Stimulated activated CD8-positive, alpha-beta memory T cell treated with anti-CD3 and anti-CD28 coated beads, Interleukin-2, amount 100 ng/mL, for 48 hours (primary cell): ENCODE data around the gene CLN5.
"Not testable (repeated sequence)": the region's sequence is repeated elsewhere in the genome, so short reads cannot be mapped to it uniquely, and the experiment has no call there.

ENCODE experiments used
- DNase-seq, 2 donors: peaks; one replicate each; pipeline ENCODE4 v3.0.0-alpha.2; 2020; ENCODE audit warnings: low read depth in 2 of 2

Gene CLN5

DNA sequence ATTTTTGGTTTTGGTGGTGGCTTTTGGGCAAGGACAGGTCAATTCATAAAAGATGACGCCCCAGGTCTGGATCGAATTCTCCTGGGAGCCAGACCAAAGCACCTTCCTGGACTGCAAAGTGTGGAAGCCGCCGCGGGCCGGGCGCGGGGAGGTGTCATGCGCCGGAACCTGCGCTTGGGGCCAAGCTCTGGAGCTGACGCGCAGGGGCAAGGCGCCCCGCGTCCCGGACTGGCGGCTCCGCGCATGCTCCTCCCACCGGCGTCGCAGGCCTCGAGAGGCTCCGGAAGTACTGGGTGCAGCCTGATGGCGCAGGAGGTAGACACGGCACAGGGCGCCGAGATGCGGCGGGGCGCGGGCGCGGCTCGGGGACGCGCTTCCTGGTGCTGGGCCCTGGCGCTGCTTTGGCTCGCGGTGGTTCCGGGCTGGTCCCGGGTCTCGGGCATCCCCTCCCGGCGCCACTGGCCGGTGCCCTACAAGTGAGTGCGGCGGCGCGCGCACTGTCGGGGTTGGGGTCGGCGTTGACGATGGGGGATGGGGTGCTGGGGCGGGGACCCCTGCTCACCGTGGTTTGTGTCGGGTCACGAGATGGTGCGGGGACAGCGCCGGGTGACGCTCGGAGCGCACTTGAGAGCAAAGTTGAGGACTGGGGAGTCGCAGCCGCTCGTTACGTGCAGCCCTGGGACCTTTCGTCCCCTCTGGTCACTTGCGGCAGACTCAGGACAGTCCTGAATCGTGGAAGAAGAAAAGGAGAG is at the start of gene CLN5:
TSS of gene CLN5 (plus strand) at position 286 of the 752 bp plus-strand sequence. CDS start at position 304, 18 bp downstream.
- DNase-seq, result peak; percentile 84 to 90

DNA sequence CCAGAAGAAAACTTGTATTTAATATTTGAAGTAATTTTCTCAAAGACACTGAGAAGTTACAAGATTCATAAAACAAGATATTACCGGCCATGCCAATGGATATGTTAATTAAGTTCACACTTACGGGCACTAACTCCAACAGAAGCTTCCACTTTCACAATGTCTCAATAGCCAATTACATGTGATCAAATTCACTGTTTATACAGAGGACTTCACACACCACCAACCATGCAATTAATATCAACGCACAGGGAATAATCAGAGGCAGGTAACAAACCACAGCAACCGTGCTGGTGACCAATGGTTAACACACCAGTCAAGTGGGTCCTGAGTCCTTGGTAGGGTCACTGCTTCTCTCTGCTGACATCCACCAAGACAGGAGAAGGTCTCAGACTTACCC is 49.5 kb upstream of the CLN5 start:
- DNase-seq, result no peak

GRCh38 chr13:76943646-76944045 is 48.2 kb upstream of the CLN5 start:
- DNase-seq, result no peak

GRCh38 chr13:76944456-76944855 is 47.4 kb upstream of the CLN5 start:
- no peak for DNase-seq

DNA sequence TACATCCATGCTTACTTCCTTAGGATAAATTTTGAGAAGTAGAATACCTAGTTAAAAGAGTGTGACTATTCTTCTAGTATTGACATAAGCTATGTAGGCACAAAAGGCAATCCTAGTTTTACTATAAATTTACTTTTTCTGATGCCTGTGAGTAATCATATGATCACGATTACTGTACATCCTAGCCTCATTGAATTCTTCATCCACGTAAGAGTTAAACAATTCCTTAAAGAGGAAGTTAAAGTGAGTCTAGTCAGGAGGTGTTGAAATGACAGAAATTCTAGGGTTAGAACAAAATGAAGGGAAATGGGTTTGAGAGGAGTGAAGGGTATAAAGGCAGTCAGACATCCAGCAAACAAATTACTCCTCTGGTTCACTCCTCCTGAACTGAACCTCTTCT is 43.7 kb upstream of the CLN5 start, which contains the start of gene ACOD1:
TSS of gene ACOD1 (plus strand) at position 363 of the 400 bp plus-strand sequence. CDS start 48 bp downstream, outside the sequence.
- DNase-seq, result no peak

DNA sequence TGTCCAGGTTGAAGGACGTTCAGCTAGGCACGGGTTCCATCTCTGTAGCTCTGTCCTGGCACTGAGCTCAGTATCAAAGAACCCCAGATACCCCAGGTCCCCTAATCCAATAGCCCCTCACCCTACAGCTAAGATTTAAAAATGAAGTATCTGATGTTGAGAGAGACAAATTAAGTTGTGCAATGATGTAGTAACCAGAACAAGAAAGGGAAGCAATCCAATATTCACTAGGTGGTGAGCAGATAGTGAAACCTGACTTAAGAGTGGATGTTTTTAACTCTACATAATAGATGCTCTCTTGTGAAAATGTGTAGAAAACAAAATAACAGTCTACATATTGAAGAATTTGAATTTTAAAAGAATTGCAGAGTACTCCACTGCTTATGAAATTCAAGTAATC is 41.8 kb upstream of the CLN5 start:
- no peak for DNase-seq

DNA sequence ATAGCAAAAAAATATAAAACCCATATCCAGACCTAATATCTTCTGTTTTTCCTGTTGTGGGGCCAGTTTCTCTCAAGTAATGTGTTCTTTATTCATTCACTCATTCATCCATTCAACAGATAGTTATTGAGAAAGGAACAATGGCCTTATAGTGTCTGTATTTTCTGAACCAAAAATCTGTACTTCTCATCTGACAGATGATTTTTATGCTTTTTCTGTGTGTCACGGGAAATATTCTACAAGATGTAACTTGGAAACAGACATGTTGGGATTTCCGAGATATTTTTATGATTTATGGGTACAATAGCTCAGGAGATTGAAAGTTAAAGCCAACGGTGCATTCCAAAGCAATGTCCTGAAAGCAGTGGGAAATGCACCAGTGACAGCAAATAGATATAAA is 37.9 kb upstream of the CLN5 start:
- DNase-seq, result no peak

DNA sequence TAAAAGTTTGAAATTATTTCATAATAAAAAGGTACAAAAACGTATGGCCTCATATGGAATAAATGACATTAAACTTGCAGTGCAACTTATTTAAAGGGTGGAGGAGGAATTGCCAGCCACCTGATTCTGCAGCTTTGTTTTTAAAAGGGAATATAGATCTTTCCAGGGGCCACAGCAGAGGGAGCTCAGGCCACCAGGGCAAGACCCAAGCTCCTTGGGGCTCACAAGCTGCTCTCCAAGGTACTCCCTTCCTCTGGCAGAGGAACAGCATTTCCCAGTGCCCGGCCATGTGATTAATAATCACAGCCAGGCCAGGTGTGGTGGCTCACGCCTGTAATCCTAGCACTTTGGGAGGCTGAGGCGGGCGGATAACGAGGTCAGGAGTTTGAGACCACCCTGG is 37.3 kb upstream of the CLN5 start:
- DNase-seq, result no peak

DNA sequence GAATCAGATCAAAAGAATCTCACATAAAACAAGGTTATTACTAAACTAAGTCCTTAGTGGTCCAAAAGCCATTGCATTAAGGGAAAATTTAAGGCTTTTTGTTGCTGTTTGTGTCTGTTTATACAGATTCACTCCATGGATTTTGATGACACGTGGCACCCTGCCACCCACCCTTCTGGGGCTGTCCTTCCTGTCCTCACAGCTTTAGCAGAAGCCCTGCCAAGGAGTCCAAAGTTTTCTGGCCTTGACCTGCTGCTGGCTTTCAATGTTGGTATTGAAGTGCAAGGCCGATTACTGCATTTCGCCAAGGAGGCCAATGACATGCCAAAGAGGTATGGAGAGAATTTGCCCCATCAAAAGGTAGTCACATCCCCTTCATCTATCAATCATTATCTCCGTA is 36.7 kb upstream of the CLN5 start:
- DNase-seq, result no peak

GRCh38 chr13:76955661-76956060 is 36.2 kb upstream of the CLN5 start:
- no peak for DNase-seq

DNA sequence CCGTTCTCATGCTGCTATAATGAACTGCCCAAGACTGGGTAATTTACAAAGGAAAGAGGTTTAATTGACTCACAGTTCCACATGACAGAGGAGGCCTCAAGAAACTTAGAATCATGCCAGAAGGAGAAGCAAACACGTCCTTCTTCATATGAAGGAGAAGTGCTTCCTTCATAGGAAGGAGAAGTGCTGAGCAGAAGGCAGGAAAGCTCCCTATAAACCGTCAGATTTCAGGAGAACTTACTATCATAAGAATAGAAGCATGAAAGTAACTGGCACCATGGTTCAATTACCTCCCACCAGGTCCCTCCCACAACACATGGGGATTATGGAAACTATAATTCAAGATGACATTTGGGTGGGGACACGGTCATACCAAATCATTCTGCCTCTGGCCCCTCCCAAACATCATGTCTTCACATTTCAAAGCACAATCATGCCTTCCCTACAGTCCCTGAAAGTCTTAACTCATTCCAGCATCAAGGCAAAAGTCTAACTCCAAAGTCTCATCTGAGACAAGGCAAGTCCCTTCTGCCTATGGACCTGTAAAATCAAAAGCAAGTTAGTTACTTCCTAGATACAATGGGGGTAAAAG is 32.9 kb upstream of the CLN5 start:
- DNase-seq, result no peak

- DNase-seq, result not testable (repeated sequence)
Measured at GRCh38 chr13:76959734-76960133, 32.1 kb upstream of the CLN5 start.

DNA sequence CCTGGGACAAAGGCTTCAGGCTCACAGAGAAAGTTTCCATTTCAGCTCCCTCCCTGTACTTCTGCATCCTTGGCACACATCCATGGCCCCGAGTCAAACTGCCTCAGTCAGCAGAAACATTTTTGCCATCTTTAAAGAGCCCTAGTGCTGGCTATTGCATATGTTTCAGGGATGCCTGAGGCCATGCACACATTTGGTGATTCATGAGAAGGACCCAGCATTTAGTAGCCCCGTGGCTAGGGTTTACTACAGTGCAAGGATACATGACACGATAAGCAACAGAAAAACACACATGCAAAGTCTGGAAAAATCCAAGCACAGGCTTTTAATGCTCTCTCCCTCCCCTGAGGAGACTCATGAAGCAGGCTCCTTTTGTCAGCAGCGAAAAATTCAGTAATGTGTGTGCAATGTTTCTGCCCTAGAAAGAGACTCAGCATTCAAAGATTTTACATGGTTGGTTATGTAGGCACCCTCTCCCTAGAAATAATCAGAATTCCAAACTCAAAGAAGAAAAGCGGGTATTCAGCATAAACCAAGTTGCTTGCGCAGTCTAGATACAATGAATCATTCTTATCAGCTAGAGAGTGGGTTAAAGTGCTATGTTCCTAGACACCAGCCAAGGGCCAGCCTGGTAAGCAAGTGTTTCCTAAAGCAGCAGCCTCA is 26.0 kb upstream of the CLN5 start:
- no peak for DNase-seq

DNA sequence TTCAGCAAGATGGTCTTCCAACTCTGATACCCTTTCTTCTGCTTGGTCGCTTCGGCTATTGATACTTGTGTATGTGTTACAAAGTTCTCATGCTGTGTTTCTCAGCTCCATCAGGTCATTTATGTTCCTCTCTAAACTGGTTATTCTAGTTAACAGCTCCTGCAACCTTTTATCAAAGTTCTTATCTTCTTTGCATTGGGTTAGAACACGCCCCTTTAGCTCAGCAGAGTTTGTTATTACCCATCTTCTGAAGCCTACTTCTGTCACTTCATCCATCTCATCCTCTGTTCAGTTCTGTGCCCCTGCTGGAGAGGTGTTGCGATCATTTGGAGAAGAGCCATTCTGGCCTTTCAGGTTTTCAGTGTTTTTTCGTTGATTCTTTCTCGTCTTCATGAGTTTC is 24.9 kb upstream of the CLN5 start:
- no peak for DNase-seq

DNA sequence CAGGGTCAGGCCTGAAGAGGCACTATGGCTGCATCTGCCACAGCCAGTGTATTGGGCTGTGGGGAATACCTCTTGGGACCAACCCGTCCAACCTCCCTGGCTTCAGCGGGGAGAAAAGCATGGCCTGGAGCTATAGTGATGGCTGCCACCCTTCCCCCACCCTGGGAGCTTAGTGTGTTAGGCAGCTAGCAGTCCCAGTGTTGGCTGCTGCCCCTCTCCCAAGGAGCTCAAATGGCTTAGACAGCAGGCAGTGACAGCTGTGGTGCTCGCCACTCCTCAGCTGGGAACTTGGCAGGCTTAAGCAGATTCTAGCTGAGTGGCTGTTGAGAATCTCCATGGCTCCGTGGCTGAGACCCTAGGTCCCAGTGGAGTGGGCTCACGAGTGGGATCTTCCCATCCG is 23.8 kb upstream of the CLN5 start:
- DNase-seq, result no peak

- no peak for DNase-seq
Measured at GRCh38 chr13:76969488-76970365, 22.2 kb upstream of the CLN5 start.

DNA sequence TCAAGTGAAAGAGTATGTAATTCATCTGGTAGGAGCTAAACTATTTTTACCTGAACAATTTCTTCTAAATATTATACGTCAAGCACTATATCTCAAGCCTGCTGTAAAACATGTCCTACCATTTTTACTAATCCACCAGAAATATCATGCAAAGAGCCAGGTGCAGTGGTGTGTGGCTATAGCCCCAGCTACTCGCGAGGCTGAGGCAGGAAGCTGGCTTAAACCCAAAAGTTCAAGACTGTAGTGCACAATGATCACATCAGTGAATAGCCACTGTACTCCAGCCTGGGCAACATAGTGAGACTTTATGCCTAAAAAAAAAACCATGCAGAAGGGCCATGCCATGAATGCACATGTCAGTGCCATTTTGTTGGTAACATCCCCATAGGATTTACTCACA is 20.7 kb upstream of the CLN5 start:
- DNase-seq, result no peak

DNA sequence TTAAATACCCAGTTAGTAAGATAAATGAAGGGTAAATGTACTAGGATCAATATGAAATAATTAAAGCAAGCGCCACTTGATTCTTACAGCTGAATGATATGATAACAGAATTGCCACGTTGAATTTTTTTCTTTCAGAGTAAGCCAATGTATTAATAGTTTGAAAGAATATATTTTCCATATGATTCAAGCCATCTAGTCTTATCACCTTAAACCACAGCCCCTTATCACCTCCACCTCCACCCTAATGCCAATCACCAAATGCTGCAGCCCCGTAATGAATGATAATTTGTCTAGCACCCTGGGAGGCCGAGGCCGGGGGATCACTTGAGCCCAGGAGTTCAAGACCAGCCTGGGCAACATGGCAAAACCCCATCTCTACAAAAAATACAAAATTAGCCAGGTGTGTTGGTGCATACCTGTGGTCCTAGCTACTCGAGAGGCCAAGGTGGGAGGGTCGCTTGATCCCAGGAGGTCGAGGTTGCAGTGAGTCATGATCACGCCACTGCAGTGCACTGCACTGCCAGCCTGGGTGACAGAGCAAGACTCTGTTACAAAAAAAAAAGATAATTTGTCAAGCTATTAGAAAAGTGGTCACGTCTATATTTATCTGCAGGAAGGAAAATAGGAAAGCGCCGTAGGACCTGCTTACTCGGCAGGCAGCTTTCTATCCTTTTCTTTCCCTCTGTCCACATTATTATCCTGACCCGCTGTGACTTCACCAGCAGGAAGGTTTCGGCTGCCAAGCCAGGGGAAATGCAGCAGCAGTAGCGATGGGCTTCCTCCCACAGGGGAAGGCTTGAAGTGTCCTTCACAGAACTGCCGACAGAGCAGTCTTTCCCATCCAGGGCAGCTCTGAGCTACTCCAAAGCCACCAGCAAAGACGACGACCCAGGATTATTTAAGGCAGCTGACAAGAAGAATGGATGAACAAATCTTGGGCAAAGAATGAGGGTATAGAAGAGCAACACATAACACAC is 19.7 kb upstream of the CLN5 start:
- DNase-seq, result no peak

- no peak for DNase-seq
Measured at GRCh38 chr13:76973920-76974617, 17.8 kb upstream of the CLN5 start.

DNA sequence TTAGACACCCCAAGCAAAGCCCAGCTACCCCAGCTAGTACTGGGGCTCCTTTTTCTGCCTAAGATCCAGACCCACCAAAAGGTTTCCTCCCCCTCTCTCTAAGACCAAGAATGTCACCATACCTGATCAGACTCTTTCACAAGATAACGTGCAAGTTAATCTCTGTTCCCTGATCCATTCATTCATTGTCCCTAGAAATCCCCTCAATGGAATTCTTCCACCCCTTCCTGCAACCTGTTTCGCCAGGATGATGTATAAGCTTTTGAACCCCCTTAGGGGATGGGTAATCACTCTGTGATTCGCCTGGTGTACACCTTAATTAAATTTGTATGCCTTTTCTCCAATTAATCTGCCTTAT is 17.3 kb upstream of the CLN5 start:
- no peak for DNase-seq
